WTC11 (cell line): Measurements from ENCODE around the gene TMEFF2. TPM values are rescaled to one million over a fixed set of nuclear protein-coding genes. Genes with fewer than 3 reads are reported as not detected.

Experiments
- ATAC-seq: fragments of 200-7000 bp; cut with Tn5 transposase; 2 replicates; pipeline ENCODE4 v1.10.0; 2021; ENCODE audit warnings: mild to moderate bottlenecking, moderate library complexity
- CTCF ChIA-PET: fragments of 300-600 bp; sonication (Branson Sonifier 250); formaldehyde crosslinking; loops from one replicate; lab custom pipeline; 2021; ENCODE audit warnings: antibody characterized with exemption; lab: Charles Lee
- POLR2A ChIA-PET: fragments of 350-600 bp; sonication (Branson Sonifier 250); formaldehyde crosslinking; loops from one replicate; lab custom pipeline; 2021; ENCODE audit warnings: antibody characterized with exemption; lab: Charles Lee
- DNase-seq: peaks from one replicate; pipeline ENCODE4 v3.0.0; 2021; ENCODE audit warnings: low spot score
- H3K27ac Mint-ChIP-seq: 2 replicates; pipeline ENCODE4 v1.8.0; 2021; ENCODE audit warnings: mixed read lengths
- H3K27me3 Mint-ChIP-seq: 2 replicates; pipeline ENCODE4 v1.8.0; 2021; ENCODE audit warnings: low read depth, mild to moderate bottlenecking, moderate library complexity, mixed read lengths
- H3K36me3 Mint-ChIP-seq: 2 replicates; pipeline ENCODE4 v1.8.0; 2021; ENCODE audit warnings: mixed read lengths
- H3K4me1 Mint-ChIP-seq: 2 replicates; pipeline ENCODE4 v1.8.0; 2022; ENCODE audit warnings: mixed read lengths
- H3K4me3 Mint-ChIP-seq: 2 replicates; pipeline ENCODE4 v1.8.0; 2021; ENCODE audit warnings: mild to moderate bottlenecking, moderate library complexity, mixed read lengths
- H3K9me3 Mint-ChIP-seq: 2 replicates; pipeline ENCODE4 v1.8.0; 2021; ENCODE audit warnings: mixed read lengths
- CREM ChIP-seq: sonication (generic); formaldehyde crosslinking; IDR thresholded peaks from 2 replicates; pipeline ENCODE4 v1.8.1; 2022; ENCODE audit warnings: mild to moderate bottlenecking, missing genetic modification reagents, moderate library complexity
- total RNA-seq: library from RNA; stranded (reverse); gene quantifications from 3 replicates; pipeline ENCODE4 v1.2.3, GENCODE V29; 2021
- TF ChIP-seq, protein P1 (sequence below): sonication (generic); formaldehyde crosslinking; IDR thresholded peaks from 2 replicates; pipeline ENCODE4 v1.8.1; 2023; ENCODE audit warnings: mild to moderate bottlenecking, missing genetic modification reagents
- TF ChIP-seq, protein P2 (sequence below): sonication (generic); formaldehyde crosslinking; IDR thresholded peaks from 2 replicates; pipeline ENCODE4 v1.8.0; 2023; ENCODE audit warnings: missing genetic modification reagents, mild to moderate bottlenecking, borderline replicate concordance
- TF ChIP-seq, protein P3 (sequence below): sonication (generic); formaldehyde crosslinking; IDR thresholded peaks from 2 replicates; pipeline ENCODE4 v1.8.0; 2022; ENCODE audit warnings: mild to moderate bottlenecking, missing genetic modification reagents
- TF ChIP-seq, protein P4 (sequence below): sonication (generic); formaldehyde crosslinking; IDR thresholded peaks from 2 replicates; pipeline ENCODE4 v1.8.1; 2022; ENCODE audit warnings: mild to moderate bottlenecking, missing genetic modification reagents, moderate library complexity, borderline replicate concordance

TMEFF2 gene
- total RNA-seq, 1 experiment from 2014 or later, result 2.3 TPM

DNA sequence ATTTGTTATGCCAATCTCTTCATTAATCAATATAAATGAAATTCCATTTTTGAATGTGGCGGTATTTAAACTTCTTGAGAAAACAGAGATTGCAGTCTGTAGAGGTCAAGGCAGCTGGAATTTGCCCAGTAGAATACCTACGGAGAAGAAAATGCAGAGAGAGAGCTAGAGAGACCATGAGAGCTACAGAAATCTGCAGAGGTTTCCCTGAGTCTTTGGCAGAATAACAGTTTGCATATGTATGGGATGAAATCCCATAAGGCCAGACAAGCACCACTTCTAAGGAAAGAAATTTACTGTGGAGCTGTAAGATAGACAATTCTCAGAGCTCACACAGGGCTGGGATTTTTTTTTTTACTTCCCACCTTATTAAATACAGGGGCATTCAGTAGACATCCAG, 23.6 kb upstream of the TMEFF2 start:
- Mint-ChIP-seq H3K36me3 (no peaks in the 10 kb centered on the region), H3K4me3 (no peak overlapping the region), H3K4me1 (0 out of 2 replicates have a peak, but pooled peaks cover 3% of the 10 kb centered on the region), H3K27me3 (no peaks in the 10 kb centered on the region), H3K27ac (no peak overlapping the region), H3K9me3 (no peaks in the 10 kb centered on the region)
- ChIA-PET CTCF (interaction anchor here (1.1 kb wide), 1 partner anchor 348 kb away, joined by 3 read pairs; no protein-coding TSS in a partner anchor), POLR2A (no interaction called here)
- ATAC-seq (peak; percentile 61), DNase-seq (no peak)
- TF ChIP-seq, protein P1, sequence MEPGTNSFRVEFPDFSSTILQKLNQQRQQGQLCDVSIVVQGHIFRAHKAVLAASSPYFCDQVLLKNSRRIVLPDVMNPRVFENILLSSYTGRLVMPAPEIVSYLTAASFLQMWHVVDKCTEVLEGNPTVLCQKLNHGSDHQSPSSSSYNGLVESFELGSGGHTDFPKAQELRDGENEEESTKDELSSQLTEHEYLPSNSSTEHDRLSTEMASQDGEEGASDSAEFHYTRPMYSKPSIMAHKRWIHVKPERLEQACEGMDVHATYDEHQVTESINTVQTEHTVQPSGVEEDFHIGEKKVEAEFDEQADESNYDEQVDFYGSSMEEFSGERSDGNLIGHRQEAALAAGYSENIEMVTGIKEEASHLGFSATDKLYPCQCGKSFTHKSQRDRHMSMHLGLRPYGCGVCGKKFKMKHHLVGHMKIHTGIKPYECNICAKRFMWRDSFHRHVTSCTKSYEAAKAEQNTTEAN, result no peak
- no peak for TF ChIP-seq CREM (CRISPR knock-in tag)
- TF ChIP-seq, protein P2, sequence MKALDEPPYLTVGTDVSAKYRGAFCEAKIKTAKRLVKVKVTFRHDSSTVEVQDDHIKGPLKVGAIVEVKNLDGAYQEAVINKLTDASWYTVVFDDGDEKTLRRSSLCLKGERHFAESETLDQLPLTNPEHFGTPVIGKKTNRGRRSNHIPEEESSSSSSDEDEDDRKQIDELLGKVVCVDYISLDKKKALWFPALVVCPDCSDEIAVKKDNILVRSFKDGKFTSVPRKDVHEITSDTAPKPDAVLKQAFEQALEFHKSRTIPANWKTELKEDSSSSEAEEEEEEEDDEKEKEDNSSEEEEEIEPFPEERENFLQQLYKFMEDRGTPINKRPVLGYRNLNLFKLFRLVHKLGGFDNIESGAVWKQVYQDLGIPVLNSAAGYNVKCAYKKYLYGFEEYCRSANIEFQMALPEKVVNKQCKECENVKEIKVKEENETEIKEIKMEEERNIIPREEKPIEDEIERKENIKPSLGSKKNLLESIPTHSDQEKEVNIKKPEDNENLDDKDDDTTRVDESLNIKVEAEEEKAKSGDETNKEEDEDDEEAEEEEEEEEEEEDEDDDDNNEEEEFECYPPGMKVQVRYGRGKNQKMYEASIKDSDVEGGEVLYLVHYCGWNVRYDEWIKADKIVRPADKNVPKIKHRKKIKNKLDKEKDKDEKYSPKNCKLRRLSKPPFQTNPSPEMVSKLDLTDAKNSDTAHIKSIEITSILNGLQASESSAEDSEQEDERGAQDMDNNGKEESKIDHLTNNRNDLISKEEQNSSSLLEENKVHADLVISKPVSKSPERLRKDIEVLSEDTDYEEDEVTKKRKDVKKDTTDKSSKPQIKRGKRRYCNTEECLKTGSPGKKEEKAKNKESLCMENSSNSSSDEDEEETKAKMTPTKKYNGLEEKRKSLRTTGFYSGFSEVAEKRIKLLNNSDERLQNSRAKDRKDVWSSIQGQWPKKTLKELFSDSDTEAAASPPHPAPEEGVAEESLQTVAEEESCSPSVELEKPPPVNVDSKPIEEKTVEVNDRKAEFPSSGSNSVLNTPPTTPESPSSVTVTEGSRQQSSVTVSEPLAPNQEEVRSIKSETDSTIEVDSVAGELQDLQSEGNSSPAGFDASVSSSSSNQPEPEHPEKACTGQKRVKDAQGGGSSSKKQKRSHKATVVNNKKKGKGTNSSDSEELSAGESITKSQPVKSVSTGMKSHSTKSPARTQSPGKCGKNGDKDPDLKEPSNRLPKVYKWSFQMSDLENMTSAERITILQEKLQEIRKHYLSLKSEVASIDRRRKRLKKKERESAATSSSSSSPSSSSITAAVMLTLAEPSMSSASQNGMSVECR (CRISPR knock-in tag), result no peak

DNA sequence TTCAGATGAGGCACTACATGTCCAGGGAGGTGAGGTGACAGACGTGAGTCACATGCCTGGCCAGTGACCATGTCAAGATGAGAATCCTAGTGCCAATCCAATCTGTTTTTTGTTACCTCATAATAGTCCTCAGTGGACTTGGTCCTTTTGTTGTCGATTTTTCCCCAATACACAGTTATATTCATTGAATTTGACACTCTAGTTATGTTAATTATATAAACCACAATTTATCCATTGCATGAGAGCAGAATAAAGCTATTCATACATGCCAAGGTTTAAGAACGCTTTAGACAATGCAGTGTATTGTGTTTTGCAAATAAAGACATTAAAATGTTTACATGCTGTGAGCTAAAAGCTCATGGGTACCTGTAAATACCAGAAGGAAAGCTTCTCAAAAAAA, 21.6 kb upstream of the TMEFF2 start:
- Mint-ChIP-seq H3K9me3 (peaks cover 5% of the 10 kb centered on the region), H3K27ac (no peak overlapping the region), H3K4me1 (0 out of 2 replicates have a peak, but pooled peaks cover 3% of the 10 kb centered on the region), H3K27me3 (no peaks in the 10 kb centered on the region), H3K4me3 (no peak overlapping the region), H3K36me3 (no peaks in the 10 kb centered on the region)
- ATAC-seq (no peak), DNase-seq (no peak)
- TF ChIP-seq, protein P1, result no peak
- POLR2A ChIA-PET, result no interaction called here
- CTCF ChIA-PET, result no interaction called here

DNA sequence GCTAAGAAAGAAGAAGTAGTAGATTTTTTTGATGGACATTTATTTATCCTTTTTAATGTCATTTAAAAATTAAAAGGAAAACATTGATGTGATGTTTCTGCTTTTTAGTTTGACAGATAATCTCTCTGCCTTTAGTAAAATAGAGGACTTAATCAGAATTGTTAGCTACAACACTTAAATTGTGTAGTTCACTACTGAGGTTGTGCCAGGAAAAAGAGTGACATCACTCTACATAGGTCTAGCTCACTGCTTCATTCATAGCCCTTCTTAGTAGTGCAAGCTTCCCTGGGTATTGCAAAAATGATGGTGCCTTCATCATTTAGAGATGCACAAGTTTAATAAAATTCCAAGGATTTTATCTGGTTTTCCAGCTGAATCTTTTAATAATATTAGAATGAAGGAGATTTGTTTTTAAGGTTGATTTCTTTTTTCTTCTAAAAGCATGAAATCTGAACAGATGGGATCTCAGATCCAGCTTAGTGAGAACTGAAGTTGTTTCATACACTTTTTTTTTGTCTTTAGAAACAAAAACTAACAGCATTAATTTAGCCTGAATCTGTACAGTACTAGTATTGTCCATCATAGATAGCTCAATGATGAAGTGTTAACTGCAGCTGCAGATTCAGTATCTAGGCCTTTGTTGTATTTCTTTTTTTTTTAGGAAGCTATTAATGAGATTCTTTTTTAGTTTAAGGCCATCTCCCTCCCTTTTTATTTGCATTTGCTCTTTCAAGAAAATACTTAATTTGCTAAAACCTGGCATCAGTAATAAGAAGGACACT, 20.6 kb upstream of the TMEFF2 start:
- H3K9me3 Mint-ChIP-seq, result peaks cover 6% of the 10 kb centered on the region
- H3K36me3 Mint-ChIP-seq, result no peaks in the 10 kb centered on the region
- no peak for DNase-seq
- no peak overlapping the region for H3K4me3 Mint-ChIP-seq
- TF ChIP-seq, protein P3, sequence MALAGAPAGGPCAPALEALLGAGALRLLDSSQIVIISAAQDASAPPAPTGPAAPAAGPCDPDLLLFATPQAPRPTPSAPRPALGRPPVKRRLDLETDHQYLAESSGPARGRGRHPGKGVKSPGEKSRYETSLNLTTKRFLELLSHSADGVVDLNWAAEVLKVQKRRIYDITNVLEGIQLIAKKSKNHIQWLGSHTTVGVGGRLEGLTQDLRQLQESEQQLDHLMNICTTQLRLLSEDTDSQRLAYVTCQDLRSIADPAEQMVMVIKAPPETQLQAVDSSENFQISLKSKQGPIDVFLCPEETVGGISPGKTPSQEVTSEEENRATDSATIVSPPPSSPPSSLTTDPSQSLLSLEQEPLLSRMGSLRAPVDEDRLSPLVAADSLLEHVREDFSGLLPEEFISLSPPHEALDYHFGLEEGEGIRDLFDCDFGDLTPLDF (CRISPR knock-in tag), result no peak
- H3K27ac Mint-ChIP-seq, result no peak overlapping the region
- CTCF ChIA-PET, result no interaction called here
- ATAC-seq, result no peak
- POLR2A ChIA-PET, result interaction anchor here (0.6 kb wide), 1 partner anchor 398 kb away, joined by 3 read pairs; no protein-coding TSS in a partner anchor
- 0 out of 2 replicates have a peak, but pooled peaks cover 3% of the 10 kb centered on the region for H3K4me1 Mint-ChIP-seq
- H3K27me3 Mint-ChIP-seq, result no peaks in the 10 kb centered on the region

DNA sequence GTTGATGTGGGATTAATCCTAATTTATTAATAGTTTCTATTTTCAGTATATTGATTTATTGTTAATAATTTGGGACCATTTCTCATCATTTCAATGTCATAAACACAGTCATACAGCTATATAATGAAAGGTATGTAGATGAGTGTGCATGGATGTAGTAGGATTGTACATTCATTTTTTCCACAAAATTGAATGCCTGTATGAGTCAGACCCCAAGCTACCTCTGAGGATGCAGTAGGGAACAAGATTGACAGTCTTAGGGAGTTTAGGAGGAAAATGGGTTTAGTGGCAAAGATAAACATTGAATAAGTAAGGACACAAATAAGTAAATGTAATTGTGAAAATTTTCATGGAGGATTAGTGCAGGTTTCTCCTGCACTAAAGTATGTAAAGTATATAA, 14.1 kb upstream of the TMEFF2 start:
- no peak overlapping the region for H3K4me3 Mint-ChIP-seq
- no peaks in the 10 kb centered on the region for H3K36me3 Mint-ChIP-seq
- DNase-seq (no peak), ATAC-seq (no peak)
- TF ChIP-seq, protein P1, result no peak
- TF ChIP-seq, protein P4, sequence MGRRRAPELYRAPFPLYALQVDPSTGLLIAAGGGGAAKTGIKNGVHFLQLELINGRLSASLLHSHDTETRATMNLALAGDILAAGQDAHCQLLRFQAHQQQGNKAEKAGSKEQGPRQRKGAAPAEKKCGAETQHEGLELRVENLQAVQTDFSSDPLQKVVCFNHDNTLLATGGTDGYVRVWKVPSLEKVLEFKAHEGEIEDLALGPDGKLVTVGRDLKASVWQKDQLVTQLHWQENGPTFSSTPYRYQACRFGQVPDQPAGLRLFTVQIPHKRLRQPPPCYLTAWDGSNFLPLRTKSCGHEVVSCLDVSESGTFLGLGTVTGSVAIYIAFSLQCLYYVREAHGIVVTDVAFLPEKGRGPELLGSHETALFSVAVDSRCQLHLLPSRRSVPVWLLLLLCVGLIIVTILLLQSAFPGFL (CRISPR knock-in tag), result no peak
- H3K9me3 Mint-ChIP-seq, result peaks cover 6% of the 10 kb centered on the region
- no peak overlapping the region for H3K27ac Mint-ChIP-seq
- ChIA-PET CTCF (no interaction called here), POLR2A (no interaction called here)
- H3K27me3 Mint-ChIP-seq, result no peaks in the 10 kb centered on the region
- no peaks in the 10 kb centered on the region for H3K4me1 Mint-ChIP-seq
